Lung (tissue), 12 donors: ENCODE measurements around the gene NEU4. TPM values are rescaled to one million over a fixed set of nuclear protein-coding genes. Genes with fewer than 3 reads are reported as not detected.

ENCODE experiments used
- ATAC-seq: fragments of 200-7000 bp; cut with Tn5 transposase; one replicate; pipeline ENCODE4 v1.9.1; 2020; ENCODE audit warnings: moderate number of reproducible peaks; ENCODE audit not compliant: insufficient read depth, low FRiP score
- DNase-seq, 3 donors: peaks; one replicate each; pipeline ENCODE4 v3.0.0-alpha.2; 2013 to 2017
- H3K27ac ChIP-seq, 2 donors: one replicate each; pipeline ENCODE4 v1.5.1; 2013; ENCODE audit warnings: mild to moderate bottlenecking in 2 of 2, moderate library complexity in 2 of 2, control low read depth in 1 of 2, inconsistent platforms in 1 of 2, low read depth in 1 of 2, low read length in 1 of 2
- H3K27me3 ChIP-seq, 3 donors: one replicate each; pipeline ENCODE4 v1.5.1; 2013; ENCODE audit warnings: low read length in 2 of 3; ENCODE audit not compliant: control insufficient read depth in 3 of 3, insufficient read depth in 3 of 3
- H3K36me3 ChIP-seq, 4 donors: one replicate each; pipeline ENCODE4 v1.5.1; 2013; ENCODE audit warnings: low read length in 4 of 4, mild to moderate bottlenecking in 1 of 4, moderate library complexity in 1 of 4; ENCODE audit not compliant: control insufficient read depth in 4 of 4, insufficient read depth in 4 of 4
- H3K4me1 ChIP-seq, 5 donors: one replicate each; pipeline ENCODE4 v1.5.1; 2013; ENCODE audit warnings: low read length in 5 of 5, mild to moderate bottlenecking in 2 of 5, moderate library complexity in 1 of 5; ENCODE audit not compliant: control insufficient read depth in 5 of 5, insufficient read depth in 5 of 5
- H3K4me3 ChIP-seq: one replicate; pipeline ENCODE4 v1.5.1; 2013; ENCODE audit warnings: mild to moderate bottlenecking, control low read depth, moderate library complexity
- H3K9ac ChIP-seq, 2 donors: one replicate each; pipeline ENCODE4 v1.5.1; 2013; ENCODE audit warnings: low read length in 2 of 2, control low read depth in 1 of 2; ENCODE audit not compliant: insufficient read depth in 1 of 2
- H3K9me3 ChIP-seq, 4 donors: one replicate each; pipeline ENCODE4 v1.5.1; 2013; ENCODE audit warnings: low read length in 3 of 4, mild to moderate bottlenecking in 1 of 4, moderate library complexity in 1 of 4; ENCODE audit not compliant: control insufficient read depth in 4 of 4, insufficient read depth in 3 of 4
- CTCF ChIP-seq: IDR thresholded peaks from 2 replicates; pipeline ENCODE4 v1.5.1; 2012; ENCODE audit warnings: mild to moderate bottlenecking; ENCODE audit errors: control extremely low read depth, extremely low read depth
- whole genome bisulfite sequencing, 2 donors: extraction: QIAGEN DNeasy Blood & Tissue Kit; methylation state at CpG; one replicate each; pipeline ENCODE4 v1.1.7; 2013; 5-methylcytosine and 5-hydroxymethylcytosine counted together
- polyA plus RNA-seq, 2 donors: library from polyadenylated mRNA; stranded (reverse); fragments of 200-250 nt; gene quantifications; one replicate each; pipeline ENCODE4 v1.2.1, GENCODE V29; 2013
- total RNA-seq, 2 donors: library from RNA; depleted of rRNA in 1 of 2; stranded (reverse); fragments of >200 nt in 1 of 2; gene quantifications; one replicate each; pipeline ENCODE4 v1.2.1, GENCODE V29; 2014 to 2021
- donor health status: control.
- donor health status: control.
- donor health status: Bipolar disorder and iron deficiency.
- donor health status: healthy.
- donor health status: DM: yes; HTN: yes; CAD: no.

The NEU4 gene
- total and polyA plus RNA-seq, 4 donors, result 0.26 to 0.59 (median 0.35) TPM

DNA sequence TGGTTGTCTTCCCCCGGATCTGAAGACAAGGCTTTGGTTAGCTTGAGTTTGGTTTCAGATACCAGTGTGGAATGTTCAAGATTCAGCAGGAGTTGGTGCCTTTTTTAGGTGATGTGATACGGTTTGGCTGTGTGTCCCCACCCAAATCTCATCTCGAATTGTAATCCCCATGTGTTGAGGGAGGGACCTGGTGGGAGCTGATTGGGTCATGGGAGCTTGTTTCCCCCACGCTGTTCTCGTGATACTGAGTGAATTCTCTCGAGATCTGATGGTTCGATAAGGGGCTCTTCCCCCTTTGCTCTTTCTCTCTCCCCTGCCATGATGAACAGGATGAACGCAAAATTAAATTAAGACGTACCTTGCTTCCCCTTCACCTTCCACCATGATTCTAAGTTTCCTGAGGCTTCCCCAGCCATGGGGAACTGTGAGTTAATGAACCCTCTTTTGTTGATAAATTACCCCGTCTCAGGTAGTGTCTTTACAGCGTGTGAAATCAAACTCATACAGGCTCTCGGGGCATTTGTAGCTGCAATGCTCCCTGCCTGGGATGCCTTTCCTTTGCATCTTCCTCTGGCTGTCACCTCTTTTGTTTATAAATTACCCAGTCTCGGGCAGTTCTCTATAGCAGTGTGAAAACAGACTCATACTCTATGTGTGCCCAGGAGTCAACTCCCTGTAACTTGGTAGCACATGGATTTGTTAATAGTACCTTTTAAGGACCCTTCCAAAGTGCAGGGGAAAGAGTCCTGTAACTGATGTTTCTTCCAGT lies 28.4 kb downstream of the NEU4 start:
- WGBS, 2 donors, result 62 to 78% methylated on average over 13 of the region's 13 CpGs
- no peak overlapping the region for H3K4me3 ChIP-seq
- peaks cover 0 to 7% (median 0%) of the 10 kb centered on the region in 5 donors for H3K4me1 ChIP-seq
- H3K9ac ChIP-seq, result no peak overlapping the region
- ATAC-seq, result no peak
- H3K27ac ChIP-seq, result no peak overlapping the region
- no peaks in the 10 kb centered on the region for H3K36me3 ChIP-seq
- no peak for DNase-seq
- no peak for TF ChIP-seq CTCF
- H3K27me3 ChIP-seq, result peaks cover 0 to 6% (median 0%) of the 10 kb centered on the region in 3 donors
- peaks cover 0 to 4% (median 0%) of the 10 kb centered on the region in 4 donors for H3K9me3 ChIP-seq

DNA sequence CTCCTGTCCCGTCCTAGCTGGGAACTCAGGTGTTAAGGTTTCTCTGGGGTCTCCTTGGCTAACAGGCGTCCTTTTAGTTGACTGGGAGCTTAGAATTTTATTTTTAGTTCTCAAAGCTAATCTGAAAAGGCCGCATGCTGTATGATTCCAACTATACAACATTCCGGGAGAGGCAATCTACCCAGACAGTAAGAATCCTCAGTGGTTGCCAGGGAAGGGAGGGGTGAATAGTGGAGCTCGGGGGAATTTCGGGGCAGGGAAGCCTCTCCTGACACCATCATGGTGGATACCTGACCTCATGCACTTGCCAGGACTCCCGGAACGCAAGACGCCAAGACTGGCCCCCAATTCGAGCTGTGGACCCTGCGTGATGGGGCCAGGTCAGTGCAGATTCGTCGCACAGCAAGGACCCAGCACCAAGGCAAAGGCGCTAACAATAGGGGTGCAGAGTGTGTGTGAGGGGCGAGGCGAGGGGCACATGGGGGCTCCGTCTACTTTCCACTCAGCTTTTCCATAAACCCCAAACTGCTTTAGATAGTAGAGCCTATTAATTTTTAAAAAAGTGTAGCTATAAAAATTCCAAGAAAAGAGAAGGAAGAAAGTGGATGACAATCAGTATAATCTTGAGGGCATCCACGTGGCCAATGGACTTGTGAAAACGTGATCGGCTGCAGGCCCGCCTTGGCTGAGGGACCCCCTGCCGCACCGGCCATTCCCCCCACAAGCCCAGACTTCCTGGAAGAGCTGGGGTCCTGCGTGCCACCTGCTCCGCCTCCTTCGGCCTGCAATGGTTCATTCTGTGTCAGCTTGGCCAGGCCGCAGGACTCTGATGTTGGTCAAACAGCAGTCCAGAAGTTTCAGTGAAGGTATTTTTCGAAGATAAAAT lies 32.4 kb downstream of the NEU4 start:
- DNase-seq, result no peak
- peaks cover 0 to 9% (median 3%) of the 10 kb centered on the region in 5 donors for H3K4me1 ChIP-seq

DNA sequence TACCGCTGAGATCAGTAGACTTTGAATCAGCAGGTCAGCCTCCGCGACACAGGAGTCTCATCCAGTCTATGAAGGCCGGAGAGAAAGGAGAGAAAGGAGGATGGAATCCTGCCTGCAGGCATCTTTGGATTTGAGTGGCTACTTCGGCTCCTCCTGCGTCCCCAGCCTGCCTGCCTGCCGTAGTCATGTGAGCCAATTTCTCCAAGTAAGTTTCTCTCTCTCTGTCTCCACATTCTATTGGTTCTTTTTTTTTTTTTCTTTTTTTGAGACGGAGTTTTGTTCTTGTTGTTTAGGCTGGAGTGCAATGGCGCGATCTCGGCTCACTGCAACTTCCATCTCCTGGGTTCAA lies 33.0 kb downstream of the NEU4 start:
- Histone ChIP-seq H3K27ac (no peak overlapping the region), H3K36me3 (no peaks in the 10 kb centered on the region), H3K4me1 (peaks cover 0 to 9% (median 3%) of the 10 kb centered on the region in 5 donors), H3K9ac (no peak overlapping the region), H3K4me3 (no peak overlapping the region), H3K27me3 (peaks cover 0 to 9% (median 8%) of the 10 kb centered on the region in 3 donors), H3K9me3 (peaks cover 0 to 2% (median 0%) of the 10 kb centered on the region in 4 donors)
- no peak for TF ChIP-seq CTCF
- 90% methylated on average over 11 of the region's 11 CpGs for WGBS, 2 donors
- no peak for ATAC-seq
- DNase-seq, result no peak

More for the DNA sequence above, 32.4 kb downstream of the NEU4 start:
- no peaks in the 10 kb centered on the region for H3K36me3 ChIP-seq
- H3K4me3 ChIP-seq, result no peak overlapping the region
- H3K9ac ChIP-seq, result no peak overlapping the region
- ATAC-seq, result no peak
- H3K9me3 ChIP-seq, result peaks cover 0 to 2% (median 0%) of the 10 kb centered on the region in 4 donors
- WGBS, 2 donors, result 83 to 88% methylated on average over 28 of the region's 28 CpGs
- TF ChIP-seq CTCF, result no peak
- no peak overlapping the region for H3K27ac ChIP-seq
- peaks cover 0 to 9% (median 8%) of the 10 kb centered on the region in 3 donors for H3K27me3 ChIP-seq
